NCI-H2029 (cell line): ENCODE measurements around the gene STAT1.
"Not testable (repeated sequence)": the region's sequence is repeated elsewhere in the genome, so short reads cannot be mapped to it uniquely, and the experiment has no call there.

ENCODE experiments used
- DNase-seq: peaks from one replicate; lab custom pipeline; 2025; lab: John Stamatoyannopoulos, UW

STAT1 gene

GRCh38 chr2:191006997-191007783, 6.8 kb downstream of the STAT1 start:
- DNase-seq = no peak

GRCh38 chr2:191006297-191006696, 7.7 kb downstream of the STAT1 start:
- no peak for DNase-seq

DNA sequence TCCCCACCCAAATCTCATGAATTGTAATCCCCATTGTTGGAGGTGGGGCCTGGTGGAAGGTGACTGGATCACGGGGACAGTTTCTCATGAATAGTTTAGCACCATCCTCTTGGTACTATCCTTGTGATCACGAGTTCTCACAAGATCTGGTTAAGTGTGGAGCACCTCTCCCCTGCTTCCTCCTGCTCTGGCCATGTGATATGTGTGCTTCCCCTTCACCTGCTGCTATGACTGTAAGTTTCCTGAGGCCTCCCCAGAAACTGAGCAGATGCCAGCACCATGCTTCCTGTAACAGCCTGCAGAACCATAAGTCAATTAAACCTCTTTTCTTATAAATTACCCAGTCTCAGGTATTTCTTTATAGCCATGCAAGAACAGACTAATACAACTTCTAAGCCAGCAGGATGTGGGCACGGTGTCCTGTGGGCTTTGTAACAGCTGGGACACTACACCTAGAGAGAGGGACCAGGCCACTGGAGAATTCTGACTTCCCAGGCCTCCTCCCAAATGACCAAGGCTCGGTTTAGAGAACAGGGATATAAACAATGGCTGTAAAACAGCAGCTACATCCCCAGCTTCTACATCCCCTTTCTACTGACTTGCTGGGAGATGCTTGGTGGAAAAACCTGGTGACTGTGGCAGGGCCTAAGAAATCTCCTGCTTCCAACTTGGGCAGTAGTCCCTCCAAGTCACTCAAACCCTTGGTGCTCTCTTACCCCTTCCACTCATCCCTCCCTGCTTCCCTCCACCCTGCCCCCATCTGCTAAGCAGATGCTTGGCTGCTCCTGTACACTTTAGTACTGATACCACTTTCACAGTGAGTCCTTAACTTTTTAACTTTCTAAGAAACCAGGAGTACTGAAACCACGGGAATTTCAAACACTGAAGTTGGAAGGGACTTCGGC, 10.3 kb downstream of the STAT1 start:
- no peak for DNase-seq

- no peak for DNase-seq
Observed at GRCh38 chr2:191001624-191002023, 12.3 kb downstream of the STAT1 start.

- no peak for DNase-seq
Observed at GRCh38 chr2:191001032-191001431, 12.9 kb downstream of the STAT1 start.

DNA sequence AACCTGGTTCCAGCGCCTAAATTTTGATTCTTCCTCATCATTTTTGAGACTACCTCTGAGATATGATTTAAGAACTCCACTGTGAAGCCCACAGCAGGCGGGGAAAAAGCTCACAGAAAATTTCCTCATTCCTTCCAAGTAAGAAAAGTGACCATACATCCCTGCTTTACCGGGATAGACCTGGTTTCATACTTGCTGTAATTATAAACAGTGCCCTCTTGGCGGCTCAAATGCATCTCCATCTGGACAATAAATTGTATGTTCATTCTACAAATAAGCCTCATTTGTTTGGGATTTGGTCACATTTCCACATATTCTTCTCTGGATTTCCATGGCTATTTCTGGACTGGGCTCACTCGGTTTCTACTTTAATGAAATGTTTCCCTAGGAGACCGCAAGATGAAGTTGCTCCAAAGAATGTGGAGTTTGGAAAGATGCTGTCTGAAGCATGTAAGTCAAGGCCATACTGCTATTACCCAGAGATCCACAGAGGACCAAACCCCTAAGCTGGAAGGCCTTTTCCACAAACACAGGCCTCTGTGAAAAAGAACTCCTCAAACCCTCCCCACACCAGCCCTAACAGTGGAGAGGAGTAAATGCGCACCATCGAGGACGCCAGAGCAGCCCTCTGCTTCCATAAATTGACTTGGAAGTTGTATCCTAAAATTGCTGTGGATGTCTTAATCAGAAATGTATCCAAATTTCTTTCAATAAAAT, 13.9 kb downstream of the STAT1 start:
- DNase-seq = no peak

DNA sequence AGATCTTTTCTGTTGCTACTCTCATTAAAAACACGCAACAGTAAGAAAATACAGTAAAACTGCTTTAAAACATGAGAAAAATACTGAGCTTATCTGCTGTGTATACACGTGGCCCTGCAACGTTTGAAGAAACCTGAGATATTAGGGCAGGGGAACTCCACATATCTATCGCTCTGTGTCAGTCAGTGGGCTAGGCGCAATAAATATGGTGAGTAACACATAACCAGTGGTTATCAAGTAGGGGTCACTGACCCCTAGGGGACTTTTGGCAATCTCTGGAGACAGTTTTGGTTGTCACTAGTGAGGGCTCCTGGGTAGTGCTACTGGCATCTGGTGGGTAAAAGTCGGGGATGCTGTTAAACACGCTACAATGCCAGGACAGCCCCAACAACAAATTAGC, 14.9 kb downstream of the STAT1 start:
- no peak for DNase-seq

DNA sequence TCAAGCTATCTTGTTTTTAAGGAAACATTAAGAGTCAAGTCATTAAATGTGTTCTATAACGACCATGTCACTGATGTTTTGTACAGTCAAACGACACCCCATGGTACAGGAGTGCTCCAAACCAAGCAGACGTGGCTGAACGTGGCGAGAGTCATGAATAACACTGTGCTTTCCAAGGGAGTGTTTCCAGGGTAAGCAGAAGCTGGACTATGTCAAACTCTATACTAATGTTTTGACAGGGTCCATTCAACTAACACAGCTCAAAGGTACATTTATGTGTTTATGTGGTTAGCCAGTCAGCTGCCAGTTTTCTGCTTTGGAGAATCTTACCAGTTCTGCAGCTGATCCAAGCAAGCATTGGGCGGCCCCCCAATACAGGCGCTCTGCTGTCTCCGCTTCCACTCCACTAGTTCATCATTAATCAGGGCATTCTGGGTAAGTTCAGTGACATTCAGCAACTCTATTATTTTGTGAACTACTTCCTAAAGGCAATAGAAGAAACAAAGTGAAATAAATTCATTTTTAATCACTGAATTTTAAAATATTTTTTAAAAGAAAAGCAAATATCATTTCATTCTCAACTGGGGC, 16.4 kb downstream of the STAT1 start:
- DNase-seq = no peak

GRCh38 chr2:190996947-190997346, 17.0 kb downstream of the STAT1 start:
- no peak for DNase-seq

DNA sequence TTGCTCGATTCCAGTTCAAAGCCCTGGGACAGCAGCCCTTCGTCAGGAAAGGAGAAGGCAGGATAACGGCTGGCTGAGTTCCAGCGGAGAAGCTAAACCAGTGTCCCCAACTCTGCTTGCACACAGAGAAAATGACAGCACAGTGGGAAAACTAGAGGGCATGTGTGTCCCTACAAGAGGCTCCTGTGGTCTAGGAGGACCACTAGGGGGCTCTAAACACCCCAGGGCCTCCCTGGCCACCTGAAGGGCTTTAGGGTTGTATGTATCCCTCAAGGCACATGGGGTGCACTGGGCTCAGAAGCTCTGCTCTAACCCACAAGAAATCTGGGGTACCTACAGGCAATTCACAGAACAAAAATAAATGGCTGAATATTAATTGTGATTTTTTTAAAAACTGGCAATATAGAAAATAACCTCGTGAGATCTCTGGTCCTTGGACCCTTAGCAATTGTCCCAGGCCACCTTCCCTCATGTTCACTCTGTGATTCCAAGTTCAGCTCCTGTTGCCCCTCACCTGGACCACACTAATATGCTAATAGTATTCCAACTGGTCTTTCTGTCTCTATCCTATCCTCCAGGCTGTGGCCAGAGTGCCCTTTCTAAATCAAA, 17.5 kb downstream of the STAT1 start:
- no peak for DNase-seq

DNA sequence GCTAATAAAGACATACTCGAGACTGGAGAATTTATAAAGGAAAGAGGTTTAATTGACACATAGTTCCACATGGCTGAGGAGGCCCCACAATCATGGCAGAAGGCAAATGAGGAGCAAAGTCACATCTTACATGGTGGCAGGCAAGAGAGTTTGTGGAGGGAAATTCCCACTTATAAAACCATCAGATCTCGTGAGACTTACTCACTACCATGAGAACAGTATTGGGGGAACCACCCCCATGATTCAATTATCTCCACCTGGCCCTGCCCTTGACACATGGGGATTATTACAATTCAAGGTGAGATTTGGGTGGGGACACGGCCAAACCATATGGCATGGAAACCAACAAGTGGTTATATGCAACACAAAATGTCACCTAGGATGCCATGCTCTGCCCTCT, 18.7 kb downstream of the STAT1 start:
- not testable (repeated sequence) for DNase-seq

DNA sequence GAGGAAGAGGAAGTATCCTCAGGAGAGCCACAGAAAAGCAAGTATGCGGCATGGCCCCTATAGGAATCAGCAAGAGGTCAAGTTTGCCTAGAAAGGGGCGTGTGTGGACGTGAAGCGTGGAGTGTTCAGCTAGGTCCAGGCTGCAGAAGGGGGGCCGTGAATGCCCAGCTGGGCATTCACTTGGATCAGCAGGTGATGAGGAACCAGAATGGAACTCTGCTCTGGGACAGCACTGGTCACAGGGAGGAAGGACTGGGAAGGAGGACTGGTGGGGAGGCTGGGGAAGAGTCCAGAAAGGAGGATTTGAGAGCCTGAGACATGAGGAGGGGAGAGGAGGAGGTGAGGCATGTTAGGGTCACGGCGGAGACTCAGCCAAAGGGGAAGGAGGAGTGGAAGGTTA, 19.8 kb downstream of the STAT1 start:
- no peak for DNase-seq

DNA sequence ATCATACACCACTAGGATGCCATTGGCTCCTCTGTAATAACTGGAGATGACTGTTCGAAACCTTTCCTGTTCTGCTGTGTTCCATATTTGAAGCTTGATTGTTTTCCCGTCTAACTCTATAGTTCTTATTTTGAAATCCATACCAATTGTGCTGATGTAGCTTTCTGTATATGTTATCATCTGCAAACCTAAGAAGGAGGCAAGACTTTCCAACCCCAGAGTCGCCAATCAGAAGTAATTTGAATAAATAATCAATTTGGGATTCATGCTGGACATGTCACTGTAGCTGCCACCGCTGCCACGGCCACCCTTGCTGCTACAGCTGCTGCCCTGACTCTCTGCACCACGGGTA, 20.7 kb downstream of the STAT1 start:
- no peak for DNase-seq

DNA sequence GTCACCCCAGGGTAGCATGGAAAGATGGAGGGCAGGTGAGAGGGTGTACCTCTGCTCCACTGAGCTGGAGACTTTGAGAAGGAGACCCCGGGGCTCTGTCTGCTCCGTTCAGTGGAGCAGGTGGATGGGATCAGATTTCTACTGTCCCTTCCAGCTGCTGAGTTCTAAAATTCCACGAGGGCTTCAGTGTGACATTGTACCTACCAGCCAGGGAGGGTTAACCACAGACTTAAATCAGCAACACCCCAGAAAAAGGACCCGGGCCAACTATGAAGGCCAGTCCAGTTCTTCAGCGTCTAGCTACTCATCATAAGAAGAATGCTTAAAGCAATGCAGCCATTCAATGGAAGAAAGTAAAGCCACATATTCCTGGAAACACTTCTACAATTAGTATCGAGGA, 23.8 kb downstream of the STAT1 start:
- no peak for DNase-seq

DNA sequence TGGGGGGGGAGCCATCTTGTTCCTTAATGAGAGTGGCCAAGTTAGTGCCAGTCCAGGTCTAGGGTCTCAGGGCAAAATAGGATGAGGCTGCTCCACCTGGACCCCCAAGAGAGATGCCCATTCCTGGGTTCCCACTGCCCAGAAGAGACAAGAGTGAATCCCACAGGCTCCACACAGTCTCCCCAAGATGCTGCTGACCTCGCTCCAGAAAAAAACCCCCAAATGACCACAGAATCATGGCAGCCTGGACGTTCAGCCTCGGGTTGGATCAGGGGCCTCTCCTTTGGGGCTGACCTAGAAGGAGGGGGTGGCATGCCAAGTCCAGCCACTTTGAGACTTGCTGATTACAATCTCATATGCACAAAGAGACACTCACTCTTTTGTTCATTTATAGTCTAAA, 25.1 kb downstream of the STAT1 start:
- no peak for DNase-seq

DNA sequence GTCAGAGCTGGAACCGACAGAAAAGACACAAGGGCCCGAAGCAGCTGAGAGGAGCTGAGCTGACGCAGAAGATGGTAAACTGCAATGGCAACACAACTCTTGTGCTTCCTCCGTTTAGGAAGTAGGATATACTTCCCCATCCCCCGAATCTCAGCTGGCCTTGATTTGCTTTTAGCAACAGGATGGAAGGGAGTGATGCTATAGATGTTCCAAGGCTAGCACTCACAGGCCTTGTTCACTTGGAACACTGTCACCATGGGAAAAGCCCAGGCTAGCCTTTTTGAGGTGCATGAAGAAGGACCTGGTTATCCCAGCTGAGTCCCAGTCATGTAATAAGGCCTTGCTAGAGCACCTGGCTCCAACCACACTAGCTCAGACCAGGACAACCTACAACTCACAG, 26.0 kb downstream of the STAT1 start:
- DNase-seq = no peak

DNA sequence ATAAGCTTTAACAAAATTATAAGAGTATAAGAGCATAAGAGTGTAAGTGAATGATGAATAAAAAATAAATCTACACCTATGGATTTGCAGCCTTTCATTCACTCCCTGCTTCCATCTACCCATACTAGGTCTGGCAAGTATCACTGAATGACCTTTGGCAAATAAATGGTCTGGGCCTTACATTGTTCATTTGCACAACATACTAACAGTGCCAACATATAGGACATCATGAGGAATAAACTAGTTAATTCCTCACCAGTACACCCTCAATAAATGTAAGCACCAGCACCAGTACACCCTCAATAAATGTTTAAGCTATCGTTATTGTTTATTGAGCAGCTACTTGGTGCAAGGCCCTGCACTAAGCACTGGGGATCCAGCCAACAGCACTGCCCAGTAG, 26.9 kb downstream of the STAT1 start:
- DNase-seq = no peak

DNA sequence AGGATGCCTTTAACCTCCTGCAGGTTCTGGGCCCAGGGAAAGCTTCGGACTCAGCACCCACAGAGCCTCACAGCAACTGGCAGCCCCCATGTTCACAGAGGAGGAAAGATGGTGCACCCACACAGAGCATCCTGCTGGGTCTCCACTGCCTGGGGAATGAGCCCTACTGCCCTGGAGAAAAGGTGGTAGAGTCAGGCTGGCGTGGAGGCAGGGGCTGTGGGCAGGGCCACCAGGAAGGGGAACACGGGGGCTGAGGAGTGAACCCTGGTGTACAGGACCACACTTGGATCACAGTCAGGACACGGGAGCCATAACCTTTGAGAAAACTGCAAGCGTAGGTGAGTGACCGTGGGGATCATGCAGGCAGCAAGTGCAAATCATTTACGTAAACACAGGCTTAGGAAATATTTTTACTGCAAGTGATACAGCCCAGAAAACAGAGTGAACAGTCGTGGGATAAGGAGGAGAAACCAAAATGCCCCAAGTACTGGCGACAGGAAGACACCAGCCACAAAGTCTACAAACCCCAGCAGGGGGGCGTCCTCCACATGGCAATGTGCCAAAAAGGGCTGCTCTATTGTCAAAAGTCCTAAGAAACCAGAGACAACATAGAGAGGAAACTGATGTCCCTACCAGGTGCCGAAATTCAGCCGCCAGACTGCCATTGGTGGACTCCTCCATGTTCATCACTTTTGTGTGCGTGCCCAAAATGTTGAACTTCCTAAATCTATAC, 27.6 kb downstream of the STAT1 start:
- DNase-seq = no peak

DNA sequence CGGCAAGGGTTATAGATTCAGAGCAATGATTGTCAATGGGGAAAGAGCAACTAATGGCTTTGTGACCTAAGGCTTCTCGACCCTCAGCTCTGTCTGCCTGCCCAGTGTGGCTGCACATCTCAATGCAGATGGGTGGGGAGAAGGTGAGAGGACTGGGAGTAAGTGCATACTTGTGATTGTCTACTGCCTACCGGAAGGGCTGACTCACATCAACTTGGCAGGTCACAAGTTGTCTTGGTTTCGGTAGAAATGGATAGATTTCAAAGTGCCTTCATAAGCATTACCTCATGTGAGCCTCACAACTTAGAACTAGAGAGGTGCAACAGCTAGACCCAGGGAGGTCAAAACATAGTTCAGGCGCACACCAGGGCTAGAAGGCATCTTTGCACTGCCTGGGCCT, 29.4 kb downstream of the STAT1 start:
- DNase-seq = no peak

DNA sequence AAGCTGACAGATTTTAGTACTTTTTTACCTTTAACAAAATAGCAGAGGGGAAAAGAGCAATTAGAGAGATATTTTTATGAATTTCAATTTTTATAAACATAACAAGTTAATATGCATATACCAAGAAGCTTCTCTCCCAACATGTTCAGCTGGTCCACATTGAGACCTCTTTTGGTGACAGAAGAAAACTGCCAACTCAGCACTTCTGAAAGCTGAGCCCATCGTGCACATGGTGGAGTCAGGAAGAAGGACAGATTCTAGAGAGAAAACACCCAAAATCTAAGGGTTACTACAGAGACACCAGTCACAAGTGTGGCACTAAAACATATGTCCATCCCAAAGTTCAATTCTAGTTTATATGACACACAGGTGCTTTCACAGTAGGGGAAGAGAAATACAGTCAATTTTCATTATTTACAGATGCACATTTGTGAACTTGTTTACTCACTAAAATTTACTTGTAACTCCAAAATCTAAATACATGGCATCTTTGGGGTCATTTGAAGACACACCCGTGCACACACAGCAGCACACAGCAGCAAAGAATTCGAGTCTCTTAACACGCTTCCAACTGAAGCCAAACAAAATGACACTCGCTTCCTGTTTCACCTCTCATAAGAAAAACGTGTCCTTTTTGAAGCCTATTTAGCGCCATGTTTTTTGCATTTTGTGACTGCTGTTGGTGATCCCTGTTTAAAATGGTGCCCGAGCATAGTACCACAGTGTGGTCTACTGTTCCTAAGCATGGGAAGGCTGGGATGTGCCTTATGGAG, 31.5 kb downstream of the STAT1 start:
- no peak for DNase-seq
